Neural progenitor cell (in vitro differentiated cells): ENCODE data around the gene SPATA33. TPM values are rescaled to one million over a fixed set of nuclear protein-coding genes. Genes with fewer than 3 reads are reported as not detected.

ENCODE experiments used
- DNase-seq: peaks from one replicate; pipeline ENCODE4 v3.0.0-alpha.2; 2016; ENCODE audit warnings: low spot score
- H2AFZ ChIP-seq: fragments of 200-600 bp; sonication (generic); replicated peaks from 2 replicates; pipeline ENCODE4 v1.6.1; 2016; ENCODE audit warnings: antibody characterized with exemption
- H3F3A ChIP-seq: fragments of 200-600 bp; sonication (generic); 2 replicates; pipeline ENCODE4 v1.6.1; 2016; ENCODE audit warnings: antibody characterized with exemption, low read depth
- H3K27ac ChIP-seq: fragments of 200-600 bp; sonication (generic); 2 replicates; pipeline ENCODE4 v1.5.1; 2016; ENCODE audit warnings: mild to moderate bottlenecking
- H3K27me3 ChIP-seq: fragments of 200-600 bp; sonication (generic); 2 replicates; pipeline ENCODE4 v1.6.1; 2016; ENCODE audit warnings: mild to moderate bottlenecking, moderate library complexity
- H3K36me3 ChIP-seq: fragments of 200-600 bp; sonication (generic); 2 replicates; pipeline ENCODE4 v1.5.1; 2016
- H3K4me1 ChIP-seq: fragments of 200-600 bp; sonication (generic); 2 replicates; pipeline ENCODE4 v1.6.1; 2016; ENCODE audit warnings: mixed run types
- H3K4me2 ChIP-seq: fragments of 200-600 bp; sonication (generic); 2 replicates; pipeline ENCODE4 v1.6.1; 2016
- H3K4me3 ChIP-seq: fragments of 200-600 bp; sonication (generic); 2 replicates; pipeline ENCODE4 v1.5.1; 2016
- H3K79me2 ChIP-seq: fragments of 200-600 bp; sonication (generic); 2 replicates; pipeline ENCODE4 v1.6.1; 2016; ENCODE audit warnings: low read depth
- H3K9ac ChIP-seq: fragments of 200-600 bp; sonication (generic); 2 replicates; pipeline ENCODE4 v1.6.1; 2016
- H3K9me3 ChIP-seq: fragments of 200-600 bp; sonication (generic); 2 replicates; pipeline ENCODE4 v1.5.1; 2016; ENCODE audit warnings: low read depth
- H4K20me1 ChIP-seq: fragments of 200-600 bp; sonication (generic); 2 replicates; pipeline ENCODE4 v1.6.1; 2016; ENCODE audit warnings: low read depth
- H3K27ac Mint-ChIP-seq: 3 replicates; pipeline ENCODE4 v1.8.0; 2021; ENCODE audit warnings: mixed read lengths
- H3K27me3 Mint-ChIP-seq: 2 replicates; pipeline ENCODE4 v1.8.0; 2022; ENCODE audit warnings: low read depth, mild to moderate bottlenecking, inconsistent platforms, moderate library complexity, mixed read lengths; ENCODE audit not compliant: insufficient read depth
- H3K36me3 Mint-ChIP-seq: 3 replicates; pipeline ENCODE4 v1.8.0; 2021; ENCODE audit warnings: mixed read lengths
- H3K4me1 Mint-ChIP-seq: 3 replicates; pipeline ENCODE4 v1.8.0; 2021; ENCODE audit warnings: mixed read lengths
- H3K4me3 Mint-ChIP-seq: 3 replicates; pipeline ENCODE4 v1.8.0; 2021; ENCODE audit warnings: mild to moderate bottlenecking, moderate library complexity, mixed read lengths
- H3K9me3 Mint-ChIP-seq: 3 replicates; pipeline ENCODE4 v1.8.0; 2020; ENCODE audit warnings: mixed read lengths
- CTCF ChIP-seq: fragments of 200-600 bp; sonication (generic); IDR thresholded peaks from 2 replicates; pipeline ENCODE4 v1.5.1; 2017; ENCODE audit warnings: antibody characterized with exemption, mild to moderate bottlenecking
- EZH2 ChIP-seq: fragments of 200-600 bp; sonication (generic); IDR thresholded peaks from 2 replicates; pipeline ENCODE4 v1.6.1; 2017; ENCODE audit warnings: antibody characterized with exemption, mild to moderate bottlenecking, moderate library complexity
- EZH2phosphoT487 ChIP-seq: fragments of 200-600 bp; sonication (generic); IDR thresholded peaks from 2 replicates; pipeline ENCODE4 v1.6.1; 2017; ENCODE audit warnings: antibody characterized with exemption
- total RNA-seq: library from RNA; depleted of rRNA; stranded (reverse); fragments of >200 nt; gene quantifications from 2 replicates; pipeline ENCODE4 v1.2.3, GENCODE V29; 2015; ENCODE audit warnings: low replicate concordance

The SPATA33 gene
- total RNA-seq, 1 donor from 2014 or later = 14.1 TPM

- Histone ChIP-seq H3K79me2 (no peaks in the 10 kb centered on the region), H3K4me1 (peaks cover 4% of the 10 kb centered on the region), H3K4me3 (peak overlapping the region; percentile 72), H2AFZ (no peak overlapping the region), H3K9ac (no peak overlapping the region), H3K27ac (no peak overlapping the region), H3K27me3 (peaks cover 31% of the 10 kb centered on the region), H4K20me1 (peaks cover 14% of the 10 kb centered on the region), H3K9me3 (no peaks in the 10 kb centered on the region), H3K36me3 (no peaks in the 10 kb centered on the region), H3K4me2 (peak overlapping the region; percentile 89), H3F3A (peaks cover 37% of the 10 kb centered on the region)
- H3K36me3 Mint-ChIP-seq = peaks cover 5% of the 10 kb centered on the region
- H3K27me3 Mint-ChIP-seq = peaks cover 12% of the 10 kb centered on the region
- peaks cover 19% of the 10 kb centered on the region for H3K4me1 Mint-ChIP-seq
- peak overlapping the region; percentile 84 for H3K4me3 Mint-ChIP-seq
- TF ChIP-seq EZH2 (no peak), CTCF (peak; percentile 61)
- H3K9me3 Mint-ChIP-seq = no peaks in the 10 kb centered on the region
- H3K27ac Mint-ChIP-seq = peak overlapping the region; percentile 53
- DNase-seq = peak; percentile 100
These were observed 42.5 kb downstream of the SPATA33 start for GRCh38 chr16:89700100-89700648.

GRCh38 chr16:89700649-89701424 is 43.2 kb downstream of the SPATA33 start:
- H3K36me3 Mint-ChIP-seq = peaks cover 5% of the 10 kb centered on the region
- peaks cover 21% of the 10 kb centered on the region for H3K4me1 Mint-ChIP-seq
- peaks cover 7% of the 10 kb centered on the region for H3K27me3 Mint-ChIP-seq
- TF ChIP-seq EZH2phosphoT487 = no peak
- peak; percentile 36 for TF ChIP-seq CTCF
- no peak for TF ChIP-seq EZH2
- no peak overlapping the region for H3K27ac ChIP-seq
- peaks cover 14% of the 10 kb centered on the region for H4K20me1 ChIP-seq
- H3K4me3 ChIP-seq = peak overlapping the region; percentile 72
- no peak overlapping the region for H3K27ac Mint-ChIP-seq
- peak overlapping the region; percentile 89 for H3K4me2 ChIP-seq
- peak; percentile 87 for DNase-seq
- H2AFZ ChIP-seq = peak overlapping the region; percentile 61
- H3K4me3 Mint-ChIP-seq = peak overlapping the region; percentile 84
- H3K27me3 ChIP-seq = peaks cover 34% of the 10 kb centered on the region
- no peak overlapping the region for H3K9ac ChIP-seq
- H3F3A ChIP-seq = peaks cover 37% of the 10 kb centered on the region
- no peaks in the 10 kb centered on the region for H3K36me3 ChIP-seq
- H3K4me1 ChIP-seq = peaks cover 4% of the 10 kb centered on the region
- no peaks in the 10 kb centered on the region for H3K9me3 ChIP-seq
- H3K9me3 Mint-ChIP-seq = no peaks in the 10 kb centered on the region
- H3K79me2 ChIP-seq = no peaks in the 10 kb centered on the region

- peaks cover 24% of the 10 kb centered on the region for H3K4me1 Mint-ChIP-seq
- Histone ChIP-seq H3K9me3 (no peaks in the 10 kb centered on the region), H3K4me2 (peak within 1 kb of the TSS; percentile 89), H3K27me3 (peaks cover 34% of the 10 kb centered on the region), H2AFZ (peak within 1 kb of the TSS; percentile 97), H3K79me2 (no peaks in the 10 kb centered on the region), H3K4me3 (peak within 1 kb of the TSS; percentile 72), H3K27ac (no peak within 1 kb of the TSS), H3K36me3 (no peaks in the 10 kb centered on the region), H3K4me1 (peaks cover 8% of the 10 kb centered on the region), H4K20me1 (peaks cover 14% of the 10 kb centered on the region), H3F3A (peaks cover 37% of the 10 kb centered on the region), H3K9ac (no peak within 1 kb of the TSS)
- no peaks in the 10 kb centered on the region for H3K9me3 Mint-ChIP-seq
- H3K36me3 Mint-ChIP-seq = peaks cover 5% of the 10 kb centered on the region
- TF ChIP-seq CTCF = peak; percentile 28
- no peak for TF ChIP-seq EZH2
- peak; percentile 98 for DNase-seq
- no peak within 1 kb of the TSS for H3K27ac Mint-ChIP-seq
- peaks cover 11% of the 10 kb centered on the region for H3K27me3 Mint-ChIP-seq
- peak within 1 kb of the TSS; percentile 84 for H3K4me3 Mint-ChIP-seq
These were observed 44.1 kb downstream of the SPATA33 start, which contains the start of gene SPATA2L for GRCh38 chr16:89701425-89702406. SPATA2L (minus strand) TSS chr16:89701705; CDS start chr16:89701232, 473 bp downstream.
